GM21381 (cell line): ENCODE results near the gene OR2L13.
"Not testable (repeated sequence)": the region's sequence is repeated elsewhere in the genome, so short reads cannot be mapped to it uniquely, and the experiment has no call there.

Source experiments
- ATAC-seq: cut with Tn5 transposase; IDR thresholded peaks from one replicate; pipeline ENCODE4 v1.9.1; 2021; ENCODE audit warnings: mild to moderate bottlenecking, moderate library complexity; ENCODE audit not compliant: unreplicated experiment

The OR2L13 gene

DNA sequence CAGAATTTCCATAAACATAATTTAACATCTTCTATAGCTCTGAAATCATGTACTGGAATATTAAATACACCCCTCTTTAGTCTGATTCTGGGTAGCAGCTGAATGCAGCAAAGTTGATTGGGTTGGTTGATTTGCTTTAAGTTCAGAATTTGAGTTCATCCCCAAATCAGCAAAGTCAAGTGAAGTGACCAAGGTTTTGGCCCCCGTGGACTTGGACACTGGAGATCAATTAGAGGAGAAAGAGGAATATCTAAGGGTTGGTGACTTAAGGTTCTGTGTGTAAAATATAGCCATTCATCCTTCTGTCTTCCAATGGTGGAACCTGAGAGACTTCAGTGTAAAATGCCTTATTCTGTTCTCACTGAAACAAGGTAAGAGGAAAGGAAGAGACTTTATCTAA, at the start of gene OR2L13:
OR2L13 (plus strand) TSS at position 301 of the 400 bp plus-strand sequence. CDS start 4,192 bp downstream, outside the sequence.
- no peak for ATAC-seq

DNA sequence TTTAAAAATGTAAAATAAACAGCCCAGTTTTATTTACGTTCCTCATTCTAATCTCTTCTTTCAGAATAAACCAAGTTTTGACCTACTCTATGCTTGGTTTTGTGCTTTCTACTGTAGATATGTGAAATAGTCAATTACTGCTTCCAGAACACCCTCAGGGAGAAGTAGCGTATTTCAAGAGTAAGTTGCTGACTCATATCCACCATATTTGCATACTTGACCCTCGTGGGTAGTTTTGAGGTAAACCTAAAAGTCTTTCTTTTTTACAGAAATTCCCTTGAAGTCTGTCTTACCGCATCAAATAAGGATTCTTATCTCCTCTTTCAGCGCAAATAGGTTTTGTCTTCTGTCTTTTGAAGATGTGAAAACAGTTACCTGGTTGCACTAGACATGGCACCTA, 49.8 kb upstream of the OR2L13 start:
- ATAC-seq: no peak

DNA sequence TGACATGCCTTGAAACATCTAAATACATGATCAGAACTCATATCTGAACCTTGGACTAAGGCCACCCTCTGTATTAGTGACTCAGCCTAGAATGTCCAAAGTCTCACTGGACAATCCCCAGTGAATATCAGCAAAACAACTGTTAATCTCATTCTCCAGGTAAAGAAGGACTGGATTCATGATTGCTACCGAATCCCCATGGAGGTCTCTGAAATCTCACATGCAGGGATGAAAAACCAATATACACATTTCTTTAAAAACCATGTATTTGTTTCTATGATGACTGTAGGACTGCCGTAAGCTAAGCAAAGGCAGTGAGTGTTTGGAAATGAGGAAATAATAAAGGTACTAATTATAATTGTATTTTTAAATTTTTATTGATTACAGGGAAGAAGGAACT, 48.4 kb upstream of the OR2L13 start, which contains the start of gene OR2L3:
OR2L3 (plus strand) TSS at position 301 of the 400 bp plus-strand sequence. CDS start 13,846 bp downstream, outside the sequence.
- ATAC-seq: no peak

DNA sequence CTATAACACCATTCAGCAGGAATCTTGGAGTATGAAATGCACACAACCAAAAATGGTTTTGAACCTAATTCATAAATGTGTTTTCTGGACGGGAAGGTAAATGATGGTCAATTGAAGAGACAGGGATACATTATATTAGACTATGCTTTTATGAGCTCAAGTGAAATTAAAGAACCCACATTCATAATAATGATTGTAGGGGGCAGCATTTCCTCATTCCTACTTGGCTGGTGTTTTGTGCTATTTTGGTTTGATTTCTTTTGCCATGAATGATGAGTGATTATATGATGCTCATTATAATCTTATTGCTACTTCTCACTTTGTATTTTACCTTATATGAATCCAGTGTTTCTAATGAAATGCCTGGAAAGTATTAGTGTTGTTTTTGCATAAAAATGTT, 48.0 kb upstream of the OR2L13 start:
- ATAC-seq: no peak

GRCh38 chr1:248054671-248055070, 40.3 kb upstream of the OR2L13 start:
- no peak for ATAC-seq

DNA sequence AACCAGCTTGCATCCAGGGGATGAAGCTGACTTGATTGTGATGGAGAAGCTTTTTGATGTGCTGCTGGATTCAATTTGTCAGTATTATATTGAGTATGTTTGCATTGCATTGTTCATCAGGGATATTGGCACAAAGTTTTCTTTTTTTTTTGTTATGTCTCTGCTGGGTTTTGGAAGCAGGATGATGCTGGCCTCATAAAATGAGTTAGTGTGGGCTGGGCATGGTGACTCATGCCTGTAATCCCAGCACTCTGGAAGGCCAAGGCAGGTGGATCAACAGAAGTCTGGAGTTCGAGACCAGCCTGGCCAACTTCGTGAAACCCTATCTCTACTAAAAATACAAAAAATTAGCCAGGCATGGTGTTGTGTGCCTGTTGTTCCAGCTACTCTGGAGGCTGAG, 39.7 kb upstream of the OR2L13 start:
- ATAC-seq: no peak

- no peak for ATAC-seq
These were observed 29.9 kb upstream of the OR2L13 start for GRCh38 chr1:248065071-248065470.

DNA sequence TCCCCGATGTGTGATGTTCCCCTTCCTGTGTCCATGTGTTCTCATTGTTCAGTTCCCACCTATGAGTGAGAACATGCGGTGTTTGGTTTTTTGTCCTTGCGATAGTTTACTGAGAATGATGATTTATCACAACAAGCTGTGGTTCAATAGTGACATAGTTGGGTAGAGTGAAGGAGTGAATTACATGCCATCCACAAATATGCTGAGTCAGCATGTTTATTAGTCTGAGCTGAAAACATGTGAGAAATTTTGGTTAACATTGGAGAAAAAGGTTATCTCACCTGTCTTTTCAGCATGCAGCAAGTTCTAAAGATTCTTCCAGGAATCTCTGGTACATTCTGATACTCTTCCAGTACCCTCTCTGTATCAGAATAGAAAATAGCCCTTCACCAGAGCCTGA, 29.4 kb upstream of the OR2L13 start:
- ATAC-seq: no peak

- ATAC-seq: not testable (repeated sequence)
These were observed 11.1 kb upstream of the OR2L13 start for GRCh38 chr1:248083864-248084263.

DNA sequence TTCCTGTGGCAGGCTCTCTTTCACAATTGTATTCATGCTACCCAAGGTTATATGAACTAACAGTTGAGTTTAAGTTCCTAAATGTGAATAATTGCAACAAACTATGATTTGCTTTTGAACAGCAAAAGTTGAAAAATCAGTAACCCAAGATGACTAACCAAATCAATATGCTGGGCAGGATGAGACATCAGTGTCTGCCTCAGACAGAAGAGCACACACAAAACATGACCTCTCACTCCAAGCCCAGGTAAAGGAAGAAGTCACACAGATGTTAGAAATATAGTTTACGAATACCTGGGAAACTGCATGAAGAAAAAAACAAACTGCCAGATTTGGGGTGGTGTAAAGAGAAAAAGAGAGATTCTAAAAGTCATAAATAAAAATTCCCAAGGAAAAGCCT, 3.5 kb downstream of the OR2L13 start:
- no peak for ATAC-seq

DNA sequence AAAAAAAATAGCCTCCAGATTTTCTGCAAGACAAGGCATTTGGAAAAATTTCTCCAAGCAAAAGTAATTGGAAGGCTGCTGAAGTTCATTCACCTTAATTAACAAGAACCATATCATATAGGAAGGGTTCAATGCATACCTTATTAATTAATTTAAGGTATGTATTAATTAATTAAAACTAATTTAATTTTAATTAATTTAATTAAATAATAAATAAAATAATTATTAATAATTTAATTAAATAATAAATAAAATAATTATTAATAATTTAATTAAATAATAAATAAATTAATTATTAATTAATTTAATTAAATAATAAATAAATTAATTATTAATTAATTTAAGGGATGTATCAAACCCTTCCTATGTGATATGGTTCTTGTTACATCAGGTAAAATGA, 7.9 kb downstream of the OR2L13 start:
- ATAC-seq: no peak

GRCh38 chr1:248111157-248111556, 16.2 kb downstream of the OR2L13 start:
- no peak for ATAC-seq

GRCh38 chr1:248114890-248115289, 19.9 kb downstream of the OR2L13 start:
- no peak for ATAC-seq

- ATAC-seq: no peak
These were observed 32.7 kb downstream of the OR2L13 start for GRCh38 chr1:248127653-248128052.

GRCh38 chr1:248136811-248137210, 41.8 kb downstream of the OR2L13 start:
- ATAC-seq: no peak

GRCh38 chr1:248140846-248141245, 45.9 kb downstream of the OR2L13 start:
- ATAC-seq: no peak

GRCh38 chr1:248143311-248143710, 48.3 kb downstream of the OR2L13 start:
- ATAC-seq: no peak

DNA sequence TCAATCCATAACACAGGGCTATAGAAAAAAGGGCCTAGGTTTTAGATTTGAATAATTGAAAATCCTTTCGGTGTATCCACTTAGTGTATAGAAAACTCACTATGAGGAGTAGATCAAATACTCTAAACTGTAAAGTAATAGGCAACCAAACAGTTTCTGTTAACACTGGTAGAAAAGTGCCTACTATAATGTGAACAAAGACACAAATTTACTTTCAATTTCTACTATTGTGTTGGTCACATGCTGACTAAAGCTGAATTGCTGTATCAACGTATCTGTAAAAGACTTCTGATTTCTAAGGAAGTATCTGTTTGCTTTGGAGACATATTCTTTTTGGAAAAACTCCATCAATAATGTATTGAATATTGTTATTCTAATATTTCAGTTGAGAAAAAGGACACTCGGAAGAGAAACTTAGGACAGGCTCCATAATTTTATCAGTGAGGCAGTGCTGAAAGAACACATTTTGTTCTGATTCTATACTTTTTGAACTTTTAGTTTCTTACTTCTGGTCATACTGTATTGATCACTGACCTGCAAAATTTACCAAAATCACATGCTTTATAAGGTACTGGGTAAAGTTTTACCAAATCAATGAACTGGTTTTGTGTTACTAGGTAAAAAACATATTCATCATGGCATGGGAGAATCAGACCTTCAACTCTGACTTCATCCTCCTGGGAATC, 49.7 kb downstream of the OR2L13 start, which contains the start of gene OR2M5:
OR2M5 (plus strand) TSS at position 636 of the 686 bp plus-strand sequence; CDS start at position 636, 0 bp downstream.
- ATAC-seq: no peak
